ENCODE measurements around the gene SLITRK1.

Gene SLITRK1

GRCh38 chr13:83865161-83866137 lies 16.8 kb downstream of the SLITRK1 start:
- no peak for DNase-seq

- no peak for DNase-seq
Measured at GRCh38 chr13:83853771-83854170, 28.5 kb downstream of the SLITRK1 start.

GRCh38 chr13:83845106-83845505 lies 37.2 kb downstream of the SLITRK1 start:
- DNase-seq, result no peak

- DNase-seq, result no peak
Measured at GRCh38 chr13:83839146-83839545, 43.1 kb downstream of the SLITRK1 start.

- no peak for DNase-seq
Measured at GRCh38 chr13:83831796-83832195, 50.5 kb downstream of the SLITRK1 start.

- no peak for DNase-seq
Measured at GRCh38 chr13:83829810-83830209, 52.5 kb downstream of the SLITRK1 start.

- no peak for DNase-seq
Measured at GRCh38 chr13:83827338-83827737, 54.9 kb downstream of the SLITRK1 start.
